GM06990 (cell line): ENCODE measurements around the gene GAST.
"Not testable (repeated sequence)": the region's sequence is repeated elsewhere in the genome, so short reads cannot be mapped to it uniquely, and the experiment has no call there.

Experiments used
- DNase-seq: peaks from one replicate; pipeline ENCODE4 v3.0.0-alpha.2; 2011; ENCODE audit not compliant: insufficient read length; ENCODE audit errors: extremely low read depth
- H3K27me3 ChIP-seq: replicated peaks from 2 replicates; pipeline ENCODE4 v1.6.0; 2011; ENCODE audit warnings: low read length; ENCODE audit not compliant: control insufficient read depth, insufficient read depth
- H3K36me3 ChIP-seq: 2 replicates; pipeline ENCODE4 v1.5.1; 2011; ENCODE audit warnings: low read length; ENCODE audit not compliant: control insufficient read depth, insufficient read depth
- H3K4me3 ChIP-seq: replicated peaks from 2 replicates; pipeline ENCODE4 v1.5.1; 2011; ENCODE audit warnings: low read depth, mild to moderate bottlenecking, control low read depth, low read length
- CTCF ChIP-seq: IDR thresholded peaks from 2 replicates; pipeline ENCODE4 v1.5.1; 2011; ENCODE audit warnings: low read length, control low read depth, mild to moderate bottlenecking, inconsistent platforms; ENCODE audit not compliant: insufficient read depth, poor library complexity, severe bottlenecking

Gene GAST

DNA sequence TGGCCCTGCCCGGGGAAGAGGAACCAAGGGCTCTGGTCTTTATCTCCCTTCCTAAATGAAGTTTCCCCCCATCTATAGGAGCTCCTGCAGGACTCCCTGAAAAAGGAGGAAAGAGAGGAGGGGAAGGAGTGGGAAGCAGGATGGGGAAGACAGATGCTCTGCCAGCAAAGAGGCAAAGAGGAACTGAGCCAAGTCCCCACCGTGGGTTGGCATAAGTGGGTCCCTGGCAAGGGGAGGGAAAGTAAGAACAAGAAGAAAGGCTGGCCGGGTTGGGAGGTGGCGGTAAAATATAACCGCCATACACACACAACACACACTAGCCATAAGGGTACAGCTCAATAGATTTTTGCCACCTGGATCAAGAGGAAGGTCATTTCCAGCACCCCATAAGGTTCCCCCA lies 29.5 kb upstream of the GAST start:
- DNase-seq: no peak
- Histone ChIP-seq H3K27me3 (no peaks in the 10 kb centered on the region), H3K4me3 (no peak overlapping the region), H3K36me3 (no peaks in the 10 kb centered on the region)
- TF ChIP-seq CTCF: no peak

- H3K4me3 ChIP-seq: no peak overlapping the region
- TF ChIP-seq CTCF: no peak
- H3K27me3 ChIP-seq: no peaks in the 10 kb centered on the region
- H3K36me3 ChIP-seq: no peaks in the 10 kb centered on the region
- DNase-seq: no peak
Measured at GRCh38 chr17:41683441-41684007, 28.6 kb upstream of the GAST start.

- H3K36me3 ChIP-seq: no peaks in the 10 kb centered on the region
- no peak for DNase-seq
- H3K4me3 ChIP-seq: no peak overlapping the region
- H3K27me3 ChIP-seq: no peaks in the 10 kb centered on the region
- no peak for TF ChIP-seq CTCF
Measured at GRCh38 chr17:41684035-41684434, 28.1 kb upstream of the GAST start.

DNA sequence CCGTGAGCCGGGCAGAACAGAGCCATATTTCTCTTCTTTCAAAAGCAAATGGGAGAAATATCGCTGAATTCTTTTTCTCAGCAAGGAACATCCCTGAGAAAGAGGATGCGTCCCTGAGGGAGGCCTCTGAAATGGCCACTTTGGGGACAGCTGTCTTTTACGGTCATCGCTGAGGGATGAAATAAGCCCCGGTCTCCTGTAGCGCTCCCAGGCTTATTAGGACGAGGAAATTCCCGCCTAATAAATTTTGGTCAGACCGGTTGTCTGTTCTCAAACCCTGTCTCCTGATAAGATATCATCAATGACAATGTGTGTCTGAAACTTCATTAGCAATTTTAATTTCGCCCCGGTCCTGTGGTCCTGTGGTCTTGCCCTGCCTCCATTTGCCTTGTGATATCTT lies 26.4 kb upstream of the GAST start:
- DNase-seq, H3K27me3 ChIP-seq, H3K4me3 ChIP-seq: not testable (repeated sequence)
- peaks cover 12% of the 10 kb centered on the region for H3K36me3 ChIP-seq

GRCh38 chr17:41686281-41686680 lies 25.9 kb upstream of the GAST start:
- no peak for DNase-seq
- peaks cover 17% of the 10 kb centered on the region for H3K36me3 ChIP-seq
- no peak overlapping the region for H3K4me3 ChIP-seq
- TF ChIP-seq CTCF: no peak
- H3K27me3 ChIP-seq: no peaks in the 10 kb centered on the region

GRCh38 chr17:41687828-41688640 lies 24.1 kb upstream of the GAST start:
- TF ChIP-seq CTCF: peak; percentile 54
- Histone ChIP-seq H3K4me3 (peak overlapping the region; percentile 60), H3K36me3 (peaks cover 31% of the 10 kb centered on the region), H3K27me3 (no peaks in the 10 kb centered on the region)
- DNase-seq: no peak
